ENCODE data around the gene NOVA1. TPM values are rescaled to one million over a fixed set of nuclear protein-coding genes. Genes with fewer than 3 reads are reported as not detected.
"Not testable (repeated sequence)": the region's sequence is repeated elsewhere in the genome, so short reads cannot be mapped to it uniquely, and the experiment has no call there.

The NOVA1 gene, protein sequence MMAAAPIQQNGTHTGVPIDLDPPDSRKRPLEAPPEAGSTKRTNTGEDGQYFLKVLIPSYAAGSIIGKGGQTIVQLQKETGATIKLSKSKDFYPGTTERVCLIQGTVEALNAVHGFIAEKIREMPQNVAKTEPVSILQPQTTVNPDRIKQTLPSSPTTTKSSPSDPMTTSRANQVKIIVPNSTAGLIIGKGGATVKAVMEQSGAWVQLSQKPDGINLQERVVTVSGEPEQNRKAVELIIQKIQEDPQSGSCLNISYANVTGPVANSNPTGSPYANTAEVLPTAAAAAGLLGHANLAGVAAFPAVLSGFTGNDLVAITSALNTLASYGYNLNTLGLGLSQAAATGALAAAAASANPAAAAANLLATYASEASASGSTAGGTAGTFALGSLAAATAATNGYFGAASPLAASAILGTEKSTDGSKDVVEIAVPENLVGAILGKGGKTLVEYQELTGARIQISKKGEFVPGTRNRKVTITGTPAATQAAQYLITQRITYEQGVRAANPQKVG
- 3.3 and 8.2 TPM in 2 replicates for total RNA-seq
- polyA plus RNA-seq = 2.5 and 2.7 TPM in 2 replicates
- polyA plus RNA-seq (2011; cell fraction: cytosol; rRNA removed) = 2.9 and 3.6 TPM in 2 replicates
- 8.4 and 8.6 TPM in 2 replicates for polyA plus RNA-seq (2011; cell fraction: nucleus; rRNA removed)
- 3.1 and 6.6 TPM in 2 replicates for polyA plus RNA-seq (2012)
- polyA minus RNA-seq = 5.5 and 6.8 TPM in 2 replicates
- polyA minus RNA-seq (2011; cell fraction: cytosol; rRNA and poly(A)+ RNA removed) = not detected
- polyA minus RNA-seq (2011; cell fraction: nucleus; rRNA and poly(A)+ RNA removed) = 19.0 and 31.6 TPM in 2 replicates
- Bru-seq, nascent RNA = percentile 47 among the genes with signal in this experiment
- percentile 43 among the genes with signal in this experiment for BruChase-seq, experiment 1, labeled RNA remaining after a 6-hour chase
- percentile 51 among the genes with signal in this experiment for BruChase-seq, experiment 2, labeled RNA remaining after a 2-hour chase
- long read RNA-seq, full-length matches to known transcripts = 7 of 18 reads
- long read RNA-seq, partial matches to known transcripts = 0 of 18 reads
- long read RNA-seq, other reads (novel, unspliced or antisense) = 11 of 18 reads

DNA sequence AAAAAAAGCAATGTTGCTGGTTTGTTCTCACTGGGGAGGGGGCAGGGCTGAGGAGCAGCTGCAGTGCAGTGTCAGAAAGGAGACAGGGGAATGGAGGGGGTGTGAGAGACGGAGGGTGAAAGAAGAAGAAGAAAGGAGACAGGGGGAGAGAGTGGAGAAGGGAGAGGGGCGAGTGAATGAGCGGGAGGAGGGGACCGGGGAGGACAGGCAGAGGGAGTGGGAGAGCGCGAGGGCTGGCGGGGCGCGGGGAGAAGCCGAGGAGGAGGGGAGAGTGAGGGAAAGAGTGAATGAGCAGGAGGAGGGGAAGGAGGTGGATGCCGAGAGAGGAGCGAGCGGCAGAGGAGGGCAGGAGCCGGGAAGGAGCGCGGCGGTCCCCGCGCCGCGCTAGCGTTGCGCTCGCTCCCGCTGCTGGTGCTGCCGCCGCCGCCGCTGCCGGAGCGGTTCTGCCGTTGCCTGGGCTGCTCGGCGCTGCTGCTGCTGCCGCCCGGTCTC is at the start of gene NOVA1:
Gene NOVA1, minus strand, starts transcription at position 445 of the 492 bp plus-strand sequence. CDS start 597 bp downstream, outside the sequence.
- Histone ChIP-seq H3K36me3 (ENCODE audit: control insufficient read depth in 2 of 2, extremely low read depth in 1 of 2, insufficient read depth in 2 of 2, low read length in 2 of 2) (no peaks in the 10 kb centered on the region), H3K4me3 (replicated peaks in 1 of 3; ENCODE audit: insufficient read depth in 1 of 3, low read depth in 1 of 3, low read length in 3 of 3) (peak within 1 kb of the TSS; percentile 88 to 98 (median 98)), H3K9me3 (replicated peaks; ENCODE audit: control insufficient read depth, insufficient read depth, low read length) (no peaks in the 10 kb centered on the region), H3K9ac (replicated peaks; ENCODE audit: extremely low read depth, insufficient read depth, low read length) (peak within 1 kb of the TSS; percentile 79), H3K27ac (ENCODE audit: insufficient read depth, low read depth, low read length) (no peak within 1 kb of the TSS), H3K4me2 (ENCODE audit: insufficient read depth, low read length) (peak within 1 kb of the TSS; percentile 80), H3K79me2 (ENCODE audit: control insufficient read depth, insufficient read depth, low read length) (no peaks in the 10 kb centered on the region), H3K4me1 (ENCODE audit: control insufficient read depth, extremely low read depth, insufficient read depth, low read length) (peaks cover 5% of the 10 kb centered on the region), H4K20me1 (replicated peaks; ENCODE audit: control insufficient read depth, extremely low read depth, insufficient read depth, low read length) (no peaks in the 10 kb centered on the region), H2AFZ (ENCODE audit: low read depth, low read length) (peak within 1 kb of the TSS; percentile 99), H3K27me3 (ENCODE audit: control insufficient read depth in 2 of 2, insufficient read depth in 2 of 2, low read length in 2 of 2) (peaks cover 8 to 18% of the 10 kb centered on the region in 2 experiments), H3K9me1 (replicated peaks; ENCODE audit: control insufficient read depth, extremely low read depth, insufficient read depth, low read length) (no peaks in the 10 kb centered on the region)
- BruUV-seq (replicated peaks) = no TSS peak
- DNase-seq (ENCODE audit: low read depth, low spot score) (peak; percentile 22), FAIRE-seq (no peak)
- TF ChIP-seq MYC (IDR thresholded peaks at IDR 0.05; ENCODE audit: low read depth, low read length) = no peak
- TF ChIP-seq EZH2 (IDR thresholded peaks at IDR 0.05; ENCODE audit: borderline replicate concordance, low read depth, low read length, severe bottlenecking) = no peak
- TF ChIP-seq GATA2 (IDR thresholded peaks at IDR 0.05; ENCODE audit: insufficient read depth, insufficient read length, low read depth, low read length) = no peak
- no peak for TF ChIP-seq FOS (IDR thresholded peaks at IDR 0.05; ENCODE audit: borderline replicate concordance, insufficient read depth, low read length)
- no peak for TF ChIP-seq JUN (IDR thresholded peaks at IDR 0.05; ENCODE audit: borderline replicate concordance, insufficient read depth, insufficient read length, low read depth)
- no peak for TF ChIP-seq CTCF (IDR thresholded peaks at IDR 0.05; ENCODE audit: extremely low read depth in 1 of 2, insufficient read depth in 1 of 2, low read depth in 1 of 2, low read length in 2 of 2)
- TF ChIP-seq POLR2A (IDR thresholded peaks at IDR 0.05; ENCODE audit: low read depth, low read length) = no peak
- TF ChIP-seq POLR2AphosphoS5 (IDR thresholded peaks at IDR 0.05; ENCODE audit: insufficient read depth, low read depth, low read length) = no peak
- TF ChIP-seq MAX (IDR thresholded peaks at IDR 0.05; ENCODE audit: insufficient read depth, insufficient read length) = no peak
- ChIA-PET CTCF (interaction anchor here (0.6 to 1.8 kb wide), 3 partner anchors 24 to 203 kb away, joined by 3 read pairs; no protein-coding TSS in a partner anchor), POLR2A (no interaction called here)
- dilution Hi-C loops (cut with MboI; ENCODE audit: extremely low pct_ligation_motif_present, low sequenced_read_pairs) (no loop called here), intact Hi-C loops (cut with micrococcal nuclease) (loop anchor here (1.0 to 10.0 kb wide), 5 partner anchors 111 to 927 kb away; no protein-coding TSS in a partner anchor)

DNA sequence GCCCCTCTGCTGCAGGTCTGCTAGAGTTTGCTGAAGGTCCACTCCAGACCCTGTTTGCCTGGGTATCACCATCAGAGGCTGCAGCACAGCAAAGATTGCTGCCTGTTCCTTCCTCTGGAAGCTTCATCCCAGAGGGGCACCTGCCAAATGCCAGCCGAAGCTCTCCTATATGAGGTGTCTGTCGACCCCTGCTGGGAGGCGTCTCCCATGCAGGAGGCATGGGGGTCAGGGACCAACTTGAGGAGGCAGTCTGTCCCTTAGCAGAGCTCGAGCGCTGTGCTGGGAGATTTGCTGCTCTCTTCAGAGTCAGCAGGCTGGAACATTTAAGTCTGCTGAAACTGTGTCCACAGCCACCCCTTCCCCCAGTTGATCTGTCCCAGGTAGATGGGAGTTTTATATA is 47.2 kb upstream of the NOVA1 start:
- H4K20me1 ChIP-seq (replicated peaks; ENCODE audit: control insufficient read depth, extremely low read depth, insufficient read depth, low read length); H3K79me2 ChIP-seq (ENCODE audit: control insufficient read depth, insufficient read depth, low read length); CTCF ChIA-PET; BruUV-seq (replicated peaks); H3K27ac ChIP-seq (ENCODE audit: insufficient read depth, low read depth, low read length); H3K9me3 ChIP-seq (replicated peaks; ENCODE audit: control insufficient read depth, insufficient read depth, low read length); H3K9me1 ChIP-seq (replicated peaks; ENCODE audit: control insufficient read depth, extremely low read depth, insufficient read depth, low read length); DNase-seq (ENCODE audit: low read depth, low spot score); H3K27me3 ChIP-seq (ENCODE audit: control insufficient read depth in 2 of 2, insufficient read depth in 2 of 2, low read length in 2 of 2); H3K4me1 ChIP-seq (ENCODE audit: control insufficient read depth, extremely low read depth, insufficient read depth, low read length); H3K4me2 ChIP-seq (ENCODE audit: insufficient read depth, low read length); POLR2A ChIA-PET; H3K4me3 ChIP-seq (replicated peaks in 1 of 3; ENCODE audit: insufficient read depth in 1 of 3, low read depth in 1 of 3, low read length in 3 of 3); H3K36me3 ChIP-seq (ENCODE audit: control insufficient read depth in 2 of 2, extremely low read depth in 1 of 2, insufficient read depth in 2 of 2, low read length in 2 of 2); H3K9ac ChIP-seq (replicated peaks; ENCODE audit: extremely low read depth, insufficient read depth, low read length); dilution Hi-C loops (cut with MboI; ENCODE audit: extremely low pct_ligation_motif_present, low sequenced_read_pairs); FAIRE-seq; H2AFZ ChIP-seq (ENCODE audit: low read depth, low read length); intact Hi-C loops (cut with micrococcal nuclease): not testable (repeated sequence)

Data from endothelial cell of umbilical vein (primary cell).